Neural cell (in vitro differentiated cells): ENCODE measurements around the gene TSFM.

Experiments used
- CTCF ChIP-seq: fragments of 450-650 bp; IDR thresholded peaks from 2 replicates; pipeline ENCODE4 v1.5.1; 2014; ENCODE audit warnings: antibody characterized with exemption, mild to moderate bottlenecking, moderate library complexity; ENCODE audit not compliant: poor library complexity, severe bottlenecking
- EZH2 ChIP-seq: fragments of 200-600, 300-800 bp; shearing (Covaris generic), sonication (generic); IDR thresholded peaks from 2 replicates; pipeline ENCODE4 v1.6.1; 2014; ENCODE audit warnings: antibody characterized with exemption, low read length, borderline replicate concordance, mild to moderate bottlenecking; ENCODE audit not compliant: insufficient read depth, poor library complexity, severe bottlenecking
- RAD21 ChIP-seq: fragments of 450-650 bp; conservative IDR thresholded peaks from 2 replicates; pipeline ENCODE4 v1.6.1; 2014; ENCODE audit warnings: antibody characterized with exemption, mild to moderate bottlenecking, moderate library complexity

- no peak for TF ChIP-seq CTCF
- no peak for TF ChIP-seq RAD21
- no peak for TF ChIP-seq EZH2
Measured at GRCh38 chr12:57846285-57846576, 63.6 kb downstream of the TSFM start.
